NCI-H748 treated with DMSO at 0.1 percent for 48 hours (cell line): ENCODE measurements around the gene ACSF3.
"Not testable (repeated sequence)": the region's sequence is repeated elsewhere in the genome, so short reads cannot be mapped to it uniquely, and the experiment has no call there.

ENCODE experiments used
- DNase-seq: peaks from one replicate; lab custom pipeline; 2025; lab: John Stamatoyannopoulos, UW

ACSF3 gene

DNA sequence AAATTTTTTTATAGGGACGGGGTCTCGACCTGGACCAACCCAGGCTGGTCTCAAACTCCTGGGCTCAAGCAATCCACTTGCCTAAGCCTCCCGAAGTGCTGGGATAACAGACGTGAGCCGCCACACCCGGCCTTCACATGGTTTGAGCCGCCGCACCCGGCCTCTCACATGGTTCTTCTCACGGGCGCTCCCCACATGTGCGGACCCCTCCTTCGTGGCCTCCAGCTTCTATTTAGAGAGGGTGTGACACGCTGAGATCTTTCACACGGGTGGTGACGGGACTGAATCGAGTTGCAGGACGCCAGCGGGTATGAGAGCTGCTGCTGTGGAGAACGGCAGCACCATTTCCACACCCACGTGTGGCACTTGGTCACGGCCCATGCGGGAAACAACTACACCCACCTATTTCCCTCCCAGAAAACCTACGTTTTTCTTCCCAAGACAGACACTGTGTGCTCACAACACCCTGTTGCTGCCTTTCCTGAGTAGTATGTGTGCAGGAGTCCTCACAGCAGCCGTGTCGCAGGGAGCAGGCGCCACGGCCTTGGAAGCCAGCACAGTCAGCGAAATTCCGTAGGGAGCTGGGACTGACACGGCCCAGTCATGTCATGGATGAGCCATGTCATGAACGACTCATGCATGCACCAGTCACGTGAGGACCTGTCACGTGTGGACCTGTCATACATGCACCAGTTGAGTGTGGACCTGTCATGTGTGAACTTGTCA, 20.1 kb upstream of the ACSF3 start:
- no peak for DNase-seq

DNA sequence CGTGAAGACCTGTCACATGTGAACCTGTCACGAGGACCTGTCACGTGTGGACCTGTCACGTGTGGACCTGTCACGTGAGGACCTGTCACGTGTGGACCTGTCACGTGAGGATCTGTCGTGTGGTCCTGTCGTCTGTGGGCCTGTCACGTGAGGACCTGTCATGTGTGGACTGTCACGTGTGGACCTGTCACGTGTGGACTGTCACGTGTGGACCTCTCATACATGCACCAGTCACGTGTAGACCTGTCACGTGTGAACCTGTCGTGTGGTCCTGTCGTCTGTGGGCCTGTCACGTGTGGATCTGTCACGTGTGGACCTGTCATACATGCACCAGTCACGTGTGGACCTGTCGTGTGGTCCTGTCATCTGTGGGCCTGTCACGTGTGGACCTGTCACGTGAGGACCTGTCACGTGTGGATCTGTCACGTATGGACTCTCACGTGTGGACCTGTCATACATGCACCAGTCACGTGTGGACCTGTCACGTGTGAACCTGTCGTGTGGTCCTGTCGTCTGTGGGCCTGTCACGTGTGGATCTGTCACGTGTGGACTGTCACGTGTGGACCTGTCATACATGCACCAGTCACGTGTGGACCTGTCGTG, 19.5 kb upstream of the ACSF3 start:
- not testable (repeated sequence) for DNase-seq

DNA sequence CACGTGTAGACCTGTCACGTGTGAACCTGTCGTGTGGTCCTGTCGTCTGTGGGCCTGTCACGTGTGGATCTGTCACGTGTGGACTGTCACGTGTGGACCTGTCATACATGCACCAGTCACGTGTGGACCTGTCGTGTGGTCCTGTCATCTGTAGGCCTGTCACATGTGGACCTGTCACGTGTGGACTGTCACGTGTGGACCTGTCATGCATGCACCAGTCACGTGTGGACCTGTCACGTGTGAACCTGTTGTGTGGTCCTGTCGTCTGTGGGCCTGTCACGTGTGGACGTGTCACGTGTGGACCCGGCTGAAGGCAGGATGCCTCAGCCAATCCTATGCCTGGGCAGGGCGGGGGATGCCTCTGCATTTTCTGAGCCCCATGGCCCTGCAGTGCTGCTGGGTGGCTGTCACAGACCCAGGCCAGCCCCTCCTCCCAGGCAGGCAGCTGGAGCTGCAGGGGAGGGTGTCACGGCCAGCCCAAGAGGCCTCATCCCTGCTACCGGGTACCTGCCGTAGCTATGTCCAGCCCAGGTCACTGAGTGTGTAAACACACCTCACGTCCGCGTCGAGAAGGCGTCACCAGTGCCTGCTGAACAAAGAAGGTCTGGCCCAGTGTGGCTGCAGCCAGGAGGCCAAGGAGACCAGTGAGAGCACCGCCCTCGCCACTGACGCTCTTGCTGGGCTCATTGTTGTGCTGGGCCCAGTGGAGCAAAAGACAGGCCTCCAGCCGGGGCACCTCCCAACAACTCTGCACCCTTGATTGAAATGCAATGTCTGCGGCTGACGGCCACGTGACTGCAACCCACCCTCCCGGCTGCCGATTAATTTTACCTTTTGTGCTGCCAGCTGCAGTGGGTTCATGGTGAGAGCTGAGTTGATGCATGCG, 18.6 kb upstream of the ACSF3 start:
- no peak for DNase-seq

GRCh38 chr16:89076159-89076558, 17.5 kb upstream of the ACSF3 start:
- DNase-seq, result no peak

- no peak for DNase-seq
These were observed 16.6 kb upstream of the ACSF3 start for GRCh38 chr16:89077076-89077475.

DNA sequence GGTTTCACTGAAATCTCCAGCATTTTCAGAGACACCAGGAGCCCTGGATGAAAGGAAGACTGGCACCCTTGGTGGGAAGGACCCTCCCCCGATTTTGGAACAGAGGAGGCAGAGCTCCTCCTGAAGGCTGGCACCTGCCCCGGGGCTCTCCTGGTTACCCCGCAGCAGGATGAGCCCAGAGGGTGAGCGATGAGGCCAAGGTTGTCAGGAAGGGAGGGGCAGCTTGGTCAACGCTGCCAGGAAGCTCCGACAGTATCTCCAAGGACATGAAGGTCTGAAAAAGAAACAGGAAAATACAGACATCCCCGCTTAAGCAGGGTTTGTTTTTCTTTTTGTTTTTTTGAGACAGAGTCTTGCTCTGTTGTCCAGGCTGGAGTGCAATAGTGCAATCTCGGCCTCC, 15.5 kb upstream of the ACSF3 start:
- no peak for DNase-seq

DNA sequence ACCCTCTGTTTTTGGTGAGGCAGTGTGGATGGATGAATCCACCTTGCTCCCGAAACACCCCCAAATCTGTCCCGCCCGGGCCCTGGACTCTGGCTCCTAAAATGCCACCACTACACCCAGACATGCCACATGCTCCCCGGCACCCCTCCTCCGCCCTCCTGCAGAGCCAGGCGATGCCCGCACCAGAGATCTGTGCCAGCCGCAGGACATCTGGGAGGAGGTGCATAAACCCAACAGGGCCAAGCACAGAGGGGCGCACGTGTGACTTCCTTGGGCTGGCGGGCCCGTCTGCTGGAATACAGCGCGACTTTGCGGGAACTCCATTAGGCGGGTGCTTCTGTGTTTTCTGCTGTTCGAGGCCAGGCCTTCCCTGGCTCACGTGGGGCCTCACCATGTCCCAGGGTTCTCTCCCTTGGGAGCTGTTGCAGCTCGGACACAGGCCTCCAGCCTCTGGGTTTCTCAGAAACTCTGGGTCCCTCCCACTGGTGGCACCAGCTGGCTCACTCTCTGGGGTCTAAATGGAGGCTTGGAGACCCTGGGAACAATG, 14.1 kb upstream of the ACSF3 start:
- DNase-seq, result no peak

GRCh38 chr16:89080196-89080853, 13.3 kb upstream of the ACSF3 start:
- no peak for DNase-seq

GRCh38 chr16:89081556-89081955, 12.1 kb upstream of the ACSF3 start:
- DNase-seq, result no peak

DNA sequence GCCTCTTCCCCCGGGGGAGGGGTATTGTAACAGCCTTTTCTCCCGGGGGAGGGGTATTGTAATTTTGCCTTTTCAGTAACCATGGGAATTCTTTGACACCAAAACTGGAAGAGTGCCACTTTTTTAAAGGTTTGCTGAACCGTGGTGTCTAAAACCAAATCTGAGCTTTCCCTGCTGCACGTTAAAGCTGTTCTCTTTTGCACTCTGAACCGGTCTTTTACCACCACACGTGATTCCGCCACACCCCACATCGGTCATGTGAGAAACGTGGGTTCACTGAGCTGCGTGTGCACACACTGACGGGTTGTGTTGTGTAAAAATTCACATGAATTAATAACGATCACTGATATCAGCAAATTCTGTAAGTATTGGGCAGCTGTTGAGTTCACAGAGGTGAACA, 9.2 kb upstream of the ACSF3 start:
- DNase-seq, result no peak

DNA sequence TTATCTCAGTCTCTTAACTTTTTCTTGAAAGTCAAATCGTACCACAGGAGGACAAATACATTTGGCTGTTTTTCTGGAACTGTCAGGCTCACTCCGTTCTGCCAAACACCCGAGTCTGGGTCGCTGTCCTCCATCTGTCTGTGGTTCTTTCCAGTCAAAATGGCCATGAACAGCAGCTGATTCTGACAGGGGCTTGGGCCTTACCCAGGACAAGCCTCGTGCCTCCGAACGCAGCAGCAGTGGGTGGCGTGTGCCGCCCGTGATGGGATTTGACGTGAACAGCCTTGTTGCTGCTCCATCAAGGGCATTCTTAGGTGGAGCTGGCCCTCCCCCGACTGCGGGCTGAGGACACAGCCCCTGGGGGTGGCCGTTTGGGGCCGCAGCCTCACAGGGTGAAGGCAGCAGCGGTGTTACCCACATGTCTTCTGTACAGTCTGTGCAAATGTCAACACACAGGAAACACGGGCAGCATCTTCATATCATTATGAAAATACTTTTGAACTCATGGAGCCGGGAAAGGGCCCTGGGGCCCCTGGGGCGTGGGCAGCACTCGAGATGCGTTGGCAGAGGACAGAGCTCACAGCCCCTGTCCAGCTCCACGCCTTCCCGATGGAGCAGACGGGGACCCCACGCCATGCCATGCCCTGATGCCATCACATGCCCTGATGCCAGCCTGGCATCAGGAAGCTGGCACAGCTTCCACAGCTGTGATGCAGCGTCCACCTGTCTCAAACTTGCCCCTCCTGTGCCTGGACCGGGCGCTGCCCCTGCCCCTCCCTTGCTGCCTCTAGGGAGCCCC, 8.6 kb upstream of the ACSF3 start:
- DNase-seq, result no peak

- no peak for DNase-seq
These were observed 7.9 kb upstream of the ACSF3 start for GRCh38 chr16:89085755-89086154.

- DNase-seq, result no peak
These were observed 5.6 kb upstream of the ACSF3 start for GRCh38 chr16:89087922-89088497.

DNA sequence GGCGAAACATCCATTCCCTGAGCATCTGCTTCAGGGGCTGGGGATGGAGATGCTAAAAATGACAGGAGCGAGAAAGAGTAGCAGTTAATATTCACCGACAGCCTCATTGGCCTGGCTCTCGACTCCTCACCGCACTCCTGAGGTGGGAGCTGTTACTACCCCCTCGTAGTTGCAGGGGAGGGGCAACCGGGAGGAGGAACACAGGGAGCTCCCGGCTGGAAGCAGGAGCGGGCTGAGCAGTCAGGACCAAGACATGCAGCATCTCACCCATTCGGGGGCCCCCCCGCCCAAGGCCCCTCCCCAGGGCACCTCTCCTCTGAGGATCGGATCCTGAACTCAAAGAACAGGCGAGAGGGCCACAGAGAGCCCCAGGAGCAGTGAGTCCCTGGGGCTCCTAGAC, 4.5 kb upstream of the ACSF3 start:
- no peak for DNase-seq

DNA sequence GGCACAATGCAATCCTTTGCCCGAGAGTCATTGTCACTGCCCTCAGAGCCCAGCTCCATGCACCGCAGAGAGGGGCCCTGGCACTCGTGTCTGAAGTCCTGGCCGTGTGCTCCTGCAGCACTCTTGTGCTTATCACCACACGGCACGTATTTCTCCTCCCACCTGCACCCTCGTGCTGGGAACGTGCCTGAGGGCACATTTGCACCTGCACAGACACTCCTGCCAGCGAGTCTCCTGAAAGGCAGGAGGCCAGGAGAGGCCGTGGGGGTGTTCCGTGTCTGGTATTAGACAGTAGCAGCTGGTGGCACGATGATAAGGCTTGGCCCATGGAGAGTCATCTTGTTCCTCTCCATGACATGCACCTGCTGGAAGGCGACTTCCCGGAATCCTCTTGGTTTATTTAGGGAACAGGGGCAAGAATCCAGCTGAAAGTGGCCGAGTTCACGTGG, 3.4 kb upstream of the ACSF3 start:
- no peak for DNase-seq

DNA sequence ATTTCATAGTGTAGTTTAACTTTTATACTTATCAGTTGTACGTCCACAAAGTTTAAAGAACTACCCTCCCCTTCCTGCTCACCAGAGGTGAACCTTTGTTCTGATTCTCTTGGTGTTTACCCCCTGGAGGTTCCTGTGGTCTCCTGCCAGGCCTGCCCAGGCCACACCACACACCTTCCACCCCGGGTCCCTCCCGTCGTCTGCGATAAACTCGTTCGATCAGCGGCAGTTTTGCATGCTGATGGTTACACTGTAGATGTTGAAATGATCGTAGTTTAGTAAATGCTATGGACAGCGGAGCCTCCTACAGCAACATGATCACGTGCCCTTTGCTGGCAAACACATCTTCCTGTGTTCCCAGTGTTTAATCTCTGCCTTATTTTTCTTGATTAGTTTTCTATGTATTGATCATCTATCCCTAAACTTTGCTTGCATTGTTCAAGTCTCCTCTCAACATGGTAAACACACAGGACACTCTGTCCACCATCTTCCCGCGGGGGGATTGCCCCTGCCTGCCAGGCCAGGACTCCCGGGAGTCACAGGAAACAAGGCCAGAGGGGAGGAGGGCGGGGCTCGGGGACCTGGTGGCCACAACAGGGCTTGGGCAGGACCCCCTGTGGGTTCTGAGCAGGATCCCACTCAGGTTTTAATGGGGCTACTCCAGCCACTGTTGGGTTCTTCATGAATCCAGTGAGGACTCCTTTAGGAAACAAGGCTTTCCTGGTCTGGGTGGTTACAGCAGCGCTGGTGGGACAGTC, 2.8 kb upstream of the ACSF3 start:
- DNase-seq, result no peak

GRCh38 chr16:89092013-89092412, 1.6 kb upstream of the ACSF3 start:
- no peak for DNase-seq

DNA sequence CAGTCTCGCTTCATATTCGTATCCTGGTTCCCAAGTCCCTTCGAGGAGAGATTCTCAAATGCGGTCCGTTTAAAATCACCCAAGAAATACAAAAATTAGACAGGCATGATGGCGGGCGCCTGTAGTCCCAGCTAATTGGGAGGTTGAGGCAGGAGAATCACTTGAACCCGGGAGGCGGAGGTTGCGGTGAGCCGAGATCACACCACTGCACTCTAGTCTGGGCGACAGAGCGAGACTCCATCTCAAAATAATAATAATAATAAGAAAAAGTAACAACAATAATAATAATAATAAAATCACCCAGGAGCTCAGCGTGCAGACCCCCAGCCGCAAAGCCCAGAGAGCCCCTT, 425 bp upstream of the ACSF3 start:
- not testable (repeated sequence) for DNase-seq

DNA sequence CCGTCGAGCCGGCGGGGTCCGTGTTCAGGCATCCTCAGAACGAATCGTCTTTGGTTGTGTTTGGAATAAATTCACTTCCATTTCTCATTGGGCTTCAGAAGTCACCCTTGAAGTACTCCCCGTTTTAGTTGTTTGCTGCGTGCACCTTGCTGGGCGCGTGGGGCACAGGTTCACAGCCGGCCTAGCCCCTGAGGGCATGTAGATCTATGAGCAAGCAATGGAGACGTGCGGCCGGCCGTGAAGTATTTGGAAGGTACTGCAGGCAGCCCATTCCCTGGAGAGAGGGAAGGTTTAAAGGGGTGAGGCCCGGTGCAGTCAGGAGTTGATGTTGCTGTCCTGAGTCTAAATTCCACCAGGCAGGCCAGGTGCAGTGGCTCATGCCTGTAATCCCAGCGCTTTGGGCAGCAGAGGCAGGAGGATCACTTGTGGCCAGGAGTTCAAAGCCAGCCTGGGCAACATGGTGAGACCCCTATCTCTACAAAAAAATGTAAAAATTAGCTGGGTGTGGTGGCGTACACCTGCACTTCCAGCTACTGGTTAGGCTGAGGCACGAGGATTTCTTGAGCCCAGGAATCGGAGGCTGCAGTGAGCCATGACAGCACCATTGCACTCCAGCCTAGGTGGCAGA, 714 bp downstream of the ACSF3 start:
- DNase-seq, result no peak

DNA sequence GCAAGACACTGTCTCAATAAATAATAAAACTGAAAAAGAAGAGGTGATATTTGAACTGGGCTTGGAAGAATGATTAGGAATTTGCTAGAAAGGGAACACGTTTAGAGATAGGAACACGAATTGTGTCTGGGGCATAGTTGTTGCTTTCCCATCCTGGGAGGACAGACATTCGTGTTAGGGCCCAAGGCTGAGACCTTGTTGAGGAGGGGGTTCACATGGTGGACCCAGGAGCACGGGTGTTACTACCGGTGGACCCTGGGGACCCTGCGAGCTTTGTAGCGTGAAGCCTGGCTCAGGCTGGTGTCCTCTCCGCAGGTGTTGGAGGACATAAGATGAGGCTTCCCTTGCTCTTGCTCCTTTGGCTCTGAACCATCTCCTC, 1.2 kb downstream of the ACSF3 start:
- no peak for DNase-seq
